ENCODE results near the gene FOXP1.

DNA sequence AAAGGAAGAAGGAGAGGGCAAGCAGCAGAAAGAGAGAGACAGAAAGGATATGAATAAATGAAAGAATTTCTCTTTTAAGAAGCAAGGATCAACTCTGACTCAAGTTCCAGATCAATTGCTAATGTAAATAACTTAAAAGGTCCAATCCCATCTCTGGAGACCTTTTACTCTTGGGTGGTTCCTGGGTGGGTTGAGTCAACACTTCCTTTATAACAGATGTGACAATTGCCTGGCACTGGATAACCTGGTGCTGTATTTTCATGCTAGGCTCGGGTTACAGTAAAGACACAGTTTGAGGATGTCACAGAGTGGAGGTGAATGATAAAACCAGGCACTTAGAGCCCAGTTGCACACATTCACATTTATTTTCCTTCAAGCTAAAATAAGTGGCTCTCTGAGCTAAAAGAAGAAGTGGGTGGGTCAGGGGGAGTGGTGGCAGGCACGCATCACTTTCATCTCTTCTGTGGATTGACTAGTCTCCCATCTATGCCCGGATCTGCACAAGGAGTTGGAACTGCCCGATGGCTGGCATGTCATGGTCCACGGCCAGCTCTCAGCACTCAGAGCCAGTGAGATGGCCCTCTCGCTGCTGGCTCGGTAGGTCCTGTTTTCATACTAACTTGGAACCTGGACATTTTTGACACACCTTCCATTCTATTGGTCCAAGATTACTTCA, 465.8 kb downstream of the FOXP1 start:
- TF ChIP-seq ATF3 (IDR thresholded peaks at IDR 0.05) (no peak), CTCF (IDR thresholded peaks at IDR 0.05; ENCODE audit: low read depth, low read length, missing input control) (no peak), SP1 (IDR thresholded peaks at IDR 0.05) (no peak)
